SH-SY5Y (cell line): Measurements from ENCODE around the gene HLA-DOB.

Source experiments
- GATA2 ChIP-seq: IDR thresholded peaks from 2 replicates; pipeline ENCODE4 v1.6.1; 2011; ENCODE audit warnings: mild to moderate bottlenecking, low read depth, low read length
- GATA3 ChIP-seq: IDR thresholded peaks from 2 replicates; pipeline ENCODE4 v1.6.1; 2011; ENCODE audit warnings: low read depth, mild to moderate bottlenecking, low read length, moderate library complexity

DNA sequence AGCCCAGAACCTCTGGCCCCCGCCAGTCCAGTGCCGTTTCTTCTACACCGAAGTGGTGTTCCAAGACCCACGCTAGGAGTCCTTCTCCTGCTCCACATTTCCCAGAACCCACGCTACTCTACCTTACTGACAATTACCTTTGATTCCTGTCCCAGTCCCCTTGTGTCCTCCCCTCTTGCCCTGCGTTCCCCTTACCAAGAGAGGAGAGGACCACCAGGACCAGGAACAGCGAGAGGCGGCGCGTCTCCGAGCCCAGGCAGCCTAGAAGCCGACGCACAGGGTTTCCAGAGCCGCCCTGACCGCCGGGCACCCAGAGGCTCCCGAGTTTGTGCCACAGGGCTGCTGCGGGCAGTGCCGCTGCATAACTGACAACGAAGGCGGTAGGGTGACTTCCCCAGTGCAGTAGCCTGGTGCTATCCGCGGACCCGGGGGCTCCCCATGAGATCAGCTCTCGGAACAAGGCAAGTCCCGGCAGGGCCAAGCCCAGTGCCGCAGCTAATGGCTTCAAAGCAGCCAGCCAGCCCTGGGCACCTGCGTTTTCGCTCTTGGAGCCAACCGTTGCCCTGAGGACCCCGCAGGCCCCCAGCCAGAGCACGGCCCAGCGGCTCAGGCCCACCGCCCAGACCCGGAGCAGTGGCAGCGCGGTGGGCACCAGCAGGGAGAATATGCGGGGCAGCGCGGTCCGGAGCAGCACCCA lies 36.2 kb upstream of the HLA-DOB start:
- TF ChIP-seq GATA3 (no peak), GATA2 (no peak)
